HepG2 (cell line): ENCODE measurements around the gene SLC25A23. TPM values are rescaled to one million over a fixed set of nuclear protein-coding genes. Genes with fewer than 3 reads are reported as not detected.

Experiments used
- ATAC-seq: fragments of 200-7000 bp; cut with Tn5 transposase; 3 replicates; pipeline ENCODE4 v1.9.1; 2020; ENCODE audit warnings: mild to moderate bottlenecking, moderate library complexity
- BruUV-seq: library from RNA; stranded (reverse); fragments of 400-500 nt; replicated peaks from 2 replicates; lab custom pipeline; 2021; lab: Mats Ljungman, UMichigan
- CTCF ChIA-PET: fragments of 300-600 bp; formaldehyde crosslinking; extraction: SDS; loops from one replicate; lab custom pipeline; 2021; ENCODE audit warnings: low total read pairs, inconsistent platforms, low intra/inter-chr PET ratio; lab: Yijun Ruan, JAX
- POLR2A ChIA-PET: fragments of 350-600 bp; sonication (Branson Sonifier 250); formaldehyde crosslinking; loops from one replicate; lab custom pipeline; 2020; ENCODE audit warnings: antibody characterized with exemption, inconsistent platforms; lab: Yijun Ruan, JAX
- DNase-seq: peaks from one replicate; pipeline ENCODE4 v3.0.0-alpha.2; 2015; ENCODE audit warnings: low spot score
- FAIRE-seq: peaks from 3 replicates; lab custom pipeline; 2011; peaks lifted over from hg19 to GRCh38; lab: Jason Lieb, UNC
- H2AFZ ChIP-seq: one replicate; pipeline ENCODE4 v1.6.1; 2011; ENCODE audit warnings: low read length, inconsistent platforms
- H3K27ac ChIP-seq: fragments of 300-600 bp; 3 replicates; pipeline ENCODE4 v1.8.0; 2011; ENCODE audit warnings: mixed run types, mild to moderate bottlenecking, mixed read lengths, low read length, inconsistent platforms; ENCODE audit not compliant: insufficient read depth; ENCODE audit errors: extremely low read length
- H3K27me3 ChIP-seq, 2 experiments: fragments of 200-600 bp in 1 of 2; 2 replicates in 1 of 2; 3 replicates in 1 of 2; pipeline versions ENCODE4 v1.6.0 to v1.8.0; 2011; ENCODE audit warnings: low read length in 2 of 2, mild to moderate bottlenecking in 2 of 2, moderate library complexity in 2 of 2, inconsistent platforms in 1 of 2; ENCODE audit not compliant: insufficient read depth in 2 of 2, control insufficient read depth in 1 of 2
- H3K36me3 ChIP-seq, 2 experiments: fragments of 200-600 bp in 1 of 2; replicated peaks in 1 of 2; 2 replicates in 1 of 2; 3 replicates in 1 of 2; pipeline versions ENCODE4 v1.5.1 to v1.8.0; 2011; ENCODE audit warnings: low read length in 2 of 2, inconsistent platforms in 1 of 2; ENCODE audit not compliant: insufficient read depth in 2 of 2, control insufficient read depth in 1 of 2
- H3K4me1 ChIP-seq: 2 replicates; pipeline ENCODE4 v1.5.1; 2012; ENCODE audit warnings: low read length, inconsistent platforms; ENCODE audit not compliant: insufficient read depth
- H3K4me2 ChIP-seq: 2 replicates; pipeline ENCODE4 v1.6.0; 2011; ENCODE audit warnings: low read depth, low read length, inconsistent platforms
- H3K4me3 ChIP-seq, 3 experiments: fragments of 200-600 bp in 1 of 3; sonication (generic), shearing (Covaris generic) in 1 of 3; replicated peaks in 1 of 3; 2 replicates each; pipeline ENCODE4 v1.5.1; 2011 to 2016; ENCODE audit warnings: low read length in 3 of 3, inconsistent platforms in 2 of 3, low read depth in 2 of 3, mild to moderate bottlenecking in 2 of 3, control low read depth in 1 of 3, mixed read lengths in 1 of 3; ENCODE audit not compliant: insufficient read depth in 1 of 3
- H3K79me2 ChIP-seq: one replicate; pipeline ENCODE4 v1.6.1; 2011; ENCODE audit warnings: low read length, inconsistent platforms; ENCODE audit not compliant: insufficient read depth
- H3K9ac ChIP-seq: 2 replicates; pipeline ENCODE4 v1.6.0; 2011; ENCODE audit warnings: mild to moderate bottlenecking, low read depth, low read length, inconsistent platforms; ENCODE audit not compliant: insufficient read depth
- H3K9me3 ChIP-seq: 2 replicates; pipeline ENCODE4 v1.5.1; 2012; ENCODE audit warnings: mild to moderate bottlenecking, low read length
- H4K20me1 ChIP-seq: 2 replicates; pipeline ENCODE4 v1.6.0; 2011; ENCODE audit warnings: inconsistent platforms, mild to moderate bottlenecking, low read length, moderate library complexity; ENCODE audit not compliant: insufficient read depth
- E2F1 ChIP-seq: sonication (generic); formaldehyde crosslinking; IDR thresholded peaks from 2 replicates; pipeline ENCODE4 v1.5.0; 2020; ENCODE audit warnings: missing genetic modification reagents
- KMT2A ChIP-seq: sonication (generic); formaldehyde crosslinking; IDR thresholded peaks from 2 replicates; pipeline ENCODE4 v1.4.0; 2020; ENCODE audit warnings: missing genetic modification reagents
- NCOA5 ChIP-seq: sonication (generic); formaldehyde crosslinking; IDR thresholded peaks from 2 replicates; pipeline ENCODE4 v1.4.0; 2020; ENCODE audit warnings: missing genetic modification reagents
- RBM22 ChIP-seq: fragments of 200-400 bp; formaldehyde crosslinking; optimal IDR thresholded peaks from 2 replicates; pipeline ENCODE3; 2017; ENCODE audit warnings: mild to moderate bottlenecking, low read length, moderate library complexity
- STAG1 ChIP-seq: sonication (generic); formaldehyde crosslinking; IDR thresholded peaks from 2 replicates; pipeline ENCODE4 v1.4.0; 2020; ENCODE audit warnings: missing genetic modification reagents
- UBTF ChIP-seq: sonication (generic); formaldehyde crosslinking; IDR thresholded peaks from 2 replicates; pipeline ENCODE4 v1.4.0; 2020; ENCODE audit warnings: mild to moderate bottlenecking, missing genetic modification reagents
- YEATS4 ChIP-seq: sonication (generic); formaldehyde crosslinking; IDR thresholded peaks from 2 replicates; pipeline ENCODE4 v1.4.0; 2020; ENCODE audit warnings: missing genetic modification reagents, borderline replicate concordance
- ZFP36L1 ChIP-seq: sonication (generic); formaldehyde crosslinking; IDR thresholded peaks from 2 replicates; pipeline ENCODE4 v1.8.0; 2022; ENCODE audit warnings: mild to moderate bottlenecking, missing genetic modification reagents, moderate library complexity
- ZNF264 ChIP-seq: sonication (generic); formaldehyde crosslinking; IDR thresholded peaks from 2 replicates; pipeline ENCODE4 v1.4.0; 2020; ENCODE audit warnings: missing genetic modification reagents
- ZNF557 ChIP-seq: sonication (generic); formaldehyde crosslinking; IDR thresholded peaks from 2 replicates; pipeline ENCODE4 v1.4.0; 2020; ENCODE audit warnings: missing genetic modification reagents
- ZNF780A ChIP-seq: sonication (generic); formaldehyde crosslinking; IDR thresholded peaks from 2 replicates; pipeline ENCODE4 v1.8.0; 2022; ENCODE audit warnings: mild to moderate bottlenecking, missing genetic modification reagents, moderate library complexity
- WGBS: methylation state at CpG from one replicate; pipeline ENCODE4 v1.1.6; 2017; ENCODE audit warnings: low lambda C conversion rate; 5-methylcytosine and 5-hydroxymethylcytosine counted together
- in situ Hi-C: cut with HindIII; loops from 2 replicates; pipeline ENCODE4 v1.10.0; 2017; ENCODE audit warnings: low pct_unique_long_range_greater_than_20kb; ENCODE audit not compliant: extremely low pct_ligation_motif_present
- intact Hi-C: fragments of 100-400 bp; cut with micrococcal nuclease; formaldehyde crosslinking; loops from one replicate; pipeline ENCODE4 v1.10.0; 2022; ENCODE audit not compliant: unreplicated experiment
- polyA plus RNA-seq, 8 experiments: library from polyadenylated mRNA; depleted of rRNA in 3 of 8; stranded (reverse) in 7 of 8; unstranded in 1 of 8; fragments of >200 nt; fragmentation: Illumina TruSeq in 4 of 8; extraction: Trizol in 4 of 8; gene quantifications; 2 replicates each; pipeline versions ENCODE4 v1.2.1 to v1.2.3, GENCODE V29; 2011 to 2016; ENCODE audit warnings: low read depth in 4 of 8, missing spikeins in 1 of 8, mixed read lengths in 1 of 8; ENCODE audit not compliant: insufficient read depth in 1 of 8
- total RNA-seq, 5 experiments: library from RNA; depleted of rRNA; stranded (reverse); fragments of >200 nt; fragmentation: Illumina TruSeq; extraction: Trizol; gene quantifications; 2 replicates each; pipeline ENCODE4 v1.2.3, GENCODE V29; 2016; ENCODE audit warnings: low read depth in 1 of 5
- TF ChIP-seq, protein P1 (sequence below): sonication (generic); formaldehyde crosslinking; IDR thresholded peaks from 2 replicates; pipeline ENCODE4 v1.5.0; 2020; ENCODE audit warnings: missing genetic modification reagents, mild to moderate bottlenecking, borderline replicate concordance
- TF ChIP-seq, protein P2 (sequence below): sonication (generic); formaldehyde crosslinking; IDR thresholded peaks from 2 replicates; pipeline ENCODE4 v1.5.0; 2020; ENCODE audit warnings: mild to moderate bottlenecking, missing genetic modification reagents, borderline replicate concordance

SLC25A23 gene
- total and polyA plus RNA-seq, 2 of the 13 experiments (the other 11 are each of a cell fraction or from before 2014, with no cell fraction given), result 12.4 to 15.2 TPM

- TF ChIP-seq E2F1 (CRISPR knock-in tag), result no peak
- no peak for TF ChIP-seq YEATS4 (CRISPR knock-in tag)
- TF ChIP-seq STAG1 (CRISPR knock-in tag), result peak; percentile 72
- TF ChIP-seq, all 625 proteins: peak for 38
Measured at GRCh38 chr19:6412447-6413091, 47.0 kb downstream of the SLC25A23 start (continued).

DNA sequence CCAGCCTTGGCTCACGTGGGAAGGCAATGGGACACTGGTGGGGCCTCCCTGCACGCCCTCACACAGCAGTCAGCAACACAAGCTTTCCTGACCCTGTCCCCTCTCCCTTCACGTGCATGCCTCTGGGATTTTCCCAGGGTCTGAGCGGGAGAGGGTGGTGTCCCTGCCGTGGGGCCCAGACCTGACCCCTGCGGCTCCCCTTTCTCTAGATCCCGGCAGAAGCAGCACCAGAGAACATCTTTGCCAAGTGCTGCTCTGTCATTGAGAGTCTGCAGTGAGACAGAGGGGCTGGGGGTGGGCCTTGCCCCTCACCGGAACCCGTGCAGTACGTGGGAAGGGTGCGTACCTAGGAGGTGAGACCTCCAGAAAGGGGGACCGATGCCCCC, 47.5 kb downstream of the SLC25A23 start:
- H2AFZ ChIP-seq, result no peak overlapping the region
- ChIA-PET POLR2A (interaction anchor here (1.7 kb wide), 1 partner anchor 13 kb away, joined by 4 read pairs; the partner anchor contains the start of gene KHSRP), CTCF (no interaction called here)
- no peaks in the 10 kb centered on the region for H3K27me3 ChIP-seq
- 82% methylated on average over 6 of the region's 12 CpGs for WGBS
- no peaks in the 10 kb centered on the region for H3K9me3 ChIP-seq
- no peak overlapping the region for H3K9ac ChIP-seq
- peaks cover 7% of the 10 kb centered on the region; the same call in 1 of the 2 replicates for H4K20me1 ChIP-seq
- H3K79me2 ChIP-seq, result no peaks in the 10 kb centered on the region
- H3K36me3 ChIP-seq, result peaks cover 14 to 33% of the 10 kb centered on the region in 2 experiments; a peak in 4 of 5 replicates
- no peak overlapping the region for H3K4me2 ChIP-seq
- DNase-seq, result no peak
- in situ Hi-C loops (no loop called here), intact Hi-C loops (no loop called here)
- peak; percentile 41 for ATAC-seq
- FAIRE-seq, result no peak
- BruUV-seq, result no TSS peak
- H3K4me1 ChIP-seq, result no peaks in the 10 kb centered on the region
- H3K27ac ChIP-seq, result no peak overlapping the region
- no peak overlapping the region for H3K4me3 ChIP-seq
- TF ChIP-seq ZFP36L1 (CRISPR knock-in tag), result no peak
- TF ChIP-seq ZNF264 (CRISPR knock-in tag), result no peak
- TF ChIP-seq RBM22, result no peak
- TF ChIP-seq ZNF780A (CRISPR knock-in tag), result no peak
- TF ChIP-seq, protein P1, sequence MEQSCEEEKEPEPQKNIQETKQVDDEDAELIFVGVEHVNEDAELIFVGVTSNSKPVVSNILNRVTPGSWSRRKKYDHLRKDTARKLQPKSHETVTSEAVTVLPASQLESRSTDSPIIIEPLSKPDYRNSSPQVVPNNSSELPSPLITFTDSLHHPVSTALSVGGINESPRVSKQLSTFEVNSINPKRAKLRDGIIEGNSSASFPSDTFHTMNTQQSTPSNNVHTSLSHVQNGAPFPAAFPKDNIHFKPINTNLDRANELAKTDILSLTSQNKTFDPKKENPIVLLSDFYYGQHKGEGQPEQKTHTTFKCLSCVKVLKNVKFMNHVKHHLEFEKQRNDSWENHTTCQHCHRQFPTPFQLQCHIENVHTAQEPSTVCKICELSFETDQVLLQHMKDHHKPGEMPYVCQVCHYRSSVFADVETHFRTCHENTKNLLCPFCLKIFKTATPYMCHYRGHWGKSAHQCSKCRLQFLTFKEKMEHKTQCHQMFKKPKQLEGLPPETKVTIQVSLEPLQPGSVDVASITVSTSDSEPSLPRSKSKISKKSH, result peak; percentile 4; the same call in 1 of the 2 replicates
- TF ChIP-seq ZNF557 (CRISPR knock-in tag), result no peak
- TF ChIP-seq KMT2A (CRISPR knock-in tag), result no peak
- 0 out of 2 replicates have a peak, but pooled peaks have one; percentile 15 for TF ChIP-seq UBTF (CRISPR knock-in tag)
- TF ChIP-seq, protein P2, sequence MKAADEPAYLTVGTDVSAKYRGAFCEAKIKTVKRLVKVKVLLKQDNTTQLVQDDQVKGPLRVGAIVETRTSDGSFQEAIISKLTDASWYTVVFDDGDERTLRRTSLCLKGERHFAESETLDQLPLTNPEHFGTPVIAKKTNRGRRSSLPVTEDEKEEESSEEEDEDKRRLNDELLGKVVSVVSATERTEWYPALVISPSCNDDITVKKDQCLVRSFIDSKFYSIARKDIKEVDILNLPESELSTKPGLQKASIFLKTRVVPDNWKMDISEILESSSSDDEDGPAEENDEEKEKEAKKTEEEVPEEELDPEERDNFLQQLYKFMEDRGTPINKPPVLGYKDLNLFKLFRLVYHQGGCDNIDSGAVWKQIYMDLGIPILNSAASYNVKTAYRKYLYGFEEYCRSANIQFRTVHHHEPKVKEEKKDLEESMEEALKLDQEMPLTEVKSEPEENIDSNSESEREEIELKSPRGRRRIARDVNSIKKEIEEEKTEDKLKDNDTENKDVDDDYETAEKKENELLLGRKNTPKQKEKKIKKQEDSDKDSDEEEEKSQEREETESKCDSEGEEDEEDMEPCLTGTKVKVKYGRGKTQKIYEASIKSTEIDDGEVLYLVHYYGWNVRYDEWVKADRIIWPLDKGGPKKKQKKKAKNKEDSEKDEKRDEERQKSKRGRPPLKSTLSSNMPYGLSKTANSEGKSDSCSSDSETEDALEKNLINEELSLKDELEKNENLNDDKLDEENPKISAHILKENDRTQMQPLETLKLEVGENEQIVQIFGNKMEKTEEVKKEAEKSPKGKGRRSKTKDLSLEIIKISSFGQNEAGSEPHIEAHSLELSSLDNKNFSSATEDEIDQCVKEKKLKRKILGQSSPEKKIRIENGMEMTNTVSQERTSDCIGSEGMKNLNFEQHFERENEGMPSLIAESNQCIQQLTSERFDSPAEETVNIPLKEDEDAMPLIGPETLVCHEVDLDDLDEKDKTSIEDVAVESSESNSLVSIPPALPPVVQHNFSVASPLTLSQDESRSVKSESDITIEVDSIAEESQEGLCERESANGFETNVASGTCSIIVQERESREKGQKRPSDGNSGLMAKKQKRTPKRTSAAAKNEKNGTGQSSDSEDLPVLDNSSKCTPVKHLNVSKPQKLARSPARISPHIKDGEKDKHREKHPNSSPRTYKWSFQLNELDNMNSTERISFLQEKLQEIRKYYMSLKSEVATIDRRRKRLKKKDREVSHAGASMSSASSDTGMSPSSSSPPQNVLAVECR (CRISPR knock-in tag), result no peak; the same call in 1 of the 2 replicates
- TF ChIP-seq NCOA5, result no peak
